Liver (tissue), 3 donors: ENCODE data around the gene STIM2.

ENCODE experiments used
- ATF3 ChIP-seq: IDR thresholded peaks from 2 replicates; pipeline ENCODE4 v1.6.1; 2016; ENCODE audit warnings: antibody characterized with exemption
- CTCF ChIP-seq: fragments of 150-350 bp; IDR thresholded peaks from 2 replicates; pipeline ENCODE4 v1.5.1; 2017; ENCODE audit warnings: improper control_type of control experiment, low read depth, low read length; ENCODE audit not compliant: missing input control
- JUND ChIP-seq, 2 donors: IDR thresholded peaks; 2 replicates each; pipeline ENCODE4 v1.6.1; 2016; ENCODE audit warnings: antibody characterized with exemption in 2 of 2
- RAD21 ChIP-seq, 2 donors: IDR thresholded peaks; 2 replicates each; pipeline ENCODE4 v1.6.1; 2016; ENCODE audit warnings: antibody characterized with exemption in 2 of 2, mild to moderate bottlenecking in 2 of 2
- REST ChIP-seq: IDR thresholded peaks from 2 replicates; pipeline ENCODE4 v1.6.1; 2016; ENCODE audit warnings: antibody characterized with exemption, mild to moderate bottlenecking
- TAF1 ChIP-seq: conservative IDR thresholded peaks from 2 replicates; pipeline ENCODE4 v1.6.1; 2016; ENCODE audit warnings: antibody characterized with exemption, mild to moderate bottlenecking
- YY1 ChIP-seq: IDR thresholded peaks from 2 replicates; pipeline ENCODE4 v1.6.1; 2016; ENCODE audit warnings: antibody characterized with exemption, mild to moderate bottlenecking
- donor health status: healthy.
- donor health status: healthy.

DNA sequence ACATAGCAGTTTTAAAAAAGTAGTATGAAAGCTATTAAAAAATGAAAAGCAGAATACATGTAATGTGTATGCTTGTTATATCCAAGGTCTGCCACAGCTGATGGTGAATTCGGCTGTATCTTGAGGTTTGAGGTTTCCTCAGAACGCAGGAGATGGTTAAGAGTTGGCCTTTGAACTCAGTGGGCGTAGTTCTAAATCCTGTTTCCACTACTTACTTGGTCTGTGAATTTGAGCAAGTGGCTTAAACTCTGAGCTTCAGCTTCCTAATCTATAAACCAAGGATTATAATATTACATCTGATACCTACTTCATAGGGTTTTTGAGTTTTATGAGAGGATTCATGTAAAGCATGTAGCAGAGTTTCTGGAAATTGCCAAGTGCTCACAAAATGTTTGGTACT is 125.2 kb downstream of the STIM2 start:
- TF ChIP-seq REST, result no peak
- no peak for TF ChIP-seq CTCF
- no peak for TF ChIP-seq JUND (IDR thresholded peaks at IDR 0.05)
- TF ChIP-seq ATF3, result no peak
- no peak for TF ChIP-seq RAD21 (IDR thresholded peaks at IDR 0.05)
- TF ChIP-seq TAF1, result no peak
- no peak for TF ChIP-seq YY1
